ENCODE data around the gene HSPA9.
"Not testable (repeated sequence)": the region's sequence is repeated elsewhere in the genome, so short reads cannot be mapped to it uniquely, and the experiment has no call there.

Gene HSPA9

DNA sequence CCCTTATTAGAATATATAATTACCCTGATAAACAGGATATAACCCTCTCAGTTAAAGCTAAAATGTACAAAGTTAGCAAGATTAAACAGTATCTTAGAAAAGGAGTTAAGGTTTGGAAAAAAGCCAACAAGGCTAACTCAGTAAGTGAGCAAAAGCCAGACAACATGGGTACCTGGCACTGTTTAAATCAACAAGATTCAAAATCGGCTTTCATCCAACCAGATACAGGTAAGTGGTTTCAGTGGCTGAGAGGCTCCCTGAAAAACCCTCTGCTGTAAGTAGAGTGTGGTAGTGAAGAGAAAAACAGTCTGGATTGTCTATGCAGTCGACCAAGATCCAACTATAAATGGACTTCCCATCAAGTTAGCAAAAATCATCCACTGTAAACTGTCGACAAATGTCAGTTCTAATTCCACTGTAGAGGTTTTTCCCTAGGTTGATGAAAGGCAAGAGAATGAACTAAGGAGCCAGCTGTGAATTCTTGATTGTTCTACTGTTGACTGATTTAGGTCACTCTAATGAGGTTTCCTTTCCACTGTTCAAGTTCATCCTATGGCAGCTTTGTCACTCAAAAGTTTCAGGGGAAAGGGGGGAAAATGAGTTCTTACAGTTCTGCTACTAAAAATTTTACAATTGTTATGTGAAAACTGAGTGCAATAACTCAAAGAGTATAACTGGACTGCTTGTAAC lies 59.5 kb downstream of the HSPA9 start:
- H3K36me3 ChIP-seq (ENCODE audit: control insufficient read depth, low read depth, low read length), result peaks cover 79% of the 10 kb centered on the region

DNA sequence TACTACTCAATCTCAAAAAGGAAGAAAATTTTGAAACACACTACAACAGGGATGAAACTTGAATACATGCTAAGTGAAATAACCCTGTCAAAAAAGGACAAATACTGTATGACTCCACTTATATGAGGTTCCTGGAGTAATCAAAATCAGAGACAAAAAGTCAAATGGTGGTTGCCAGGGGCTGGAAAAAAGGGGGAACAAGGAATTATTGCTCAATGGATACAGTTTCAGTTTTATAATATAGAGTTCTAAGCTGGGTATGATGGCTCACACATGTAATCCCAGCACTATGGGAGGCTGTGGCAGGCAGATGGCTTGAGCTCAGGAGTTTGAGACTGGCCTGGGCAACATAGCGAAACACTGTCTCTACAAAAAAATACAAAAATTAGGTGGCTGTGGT lies 61.2 kb downstream of the HSPA9 start:
- Histone ChIP-seq H3K9me3 (ENCODE audit: control insufficient read depth, low read depth, low read length) (no peaks in the 10 kb centered on the region), H3K36me3 (ENCODE audit: control insufficient read depth, low read depth, low read length) (peaks cover 94% of the 10 kb centered on the region), H3K27ac (ENCODE audit: low read length) (no peak overlapping the region), H3K9ac (ENCODE audit: low read length) (no peak overlapping the region), H3K27me3 (ENCODE audit: control insufficient read depth, insufficient read depth, low read length) (no peaks in the 10 kb centered on the region), H3K4me1 (ENCODE audit: control insufficient read depth, low read depth, low read length) (no peaks in the 10 kb centered on the region), H3K4me3 (ENCODE audit: low read length) (no peak overlapping the region)

More for the DNA sequence above, 59.5 kb downstream of the HSPA9 start:
- Histone ChIP-seq H3K27me3 (ENCODE audit: control insufficient read depth, insufficient read depth, low read length) (no peaks in the 10 kb centered on the region), H3K27ac (ENCODE audit: low read length) (no peak overlapping the region), H3K4me1 (ENCODE audit: control insufficient read depth, low read depth, low read length) (no peaks in the 10 kb centered on the region), H3K4me3 (ENCODE audit: low read length) (no peak overlapping the region), H3K9me3 (ENCODE audit: control insufficient read depth, low read depth, low read length) (no peaks in the 10 kb centered on the region), H3K9ac (ENCODE audit: low read length) (no peak overlapping the region)

DNA sequence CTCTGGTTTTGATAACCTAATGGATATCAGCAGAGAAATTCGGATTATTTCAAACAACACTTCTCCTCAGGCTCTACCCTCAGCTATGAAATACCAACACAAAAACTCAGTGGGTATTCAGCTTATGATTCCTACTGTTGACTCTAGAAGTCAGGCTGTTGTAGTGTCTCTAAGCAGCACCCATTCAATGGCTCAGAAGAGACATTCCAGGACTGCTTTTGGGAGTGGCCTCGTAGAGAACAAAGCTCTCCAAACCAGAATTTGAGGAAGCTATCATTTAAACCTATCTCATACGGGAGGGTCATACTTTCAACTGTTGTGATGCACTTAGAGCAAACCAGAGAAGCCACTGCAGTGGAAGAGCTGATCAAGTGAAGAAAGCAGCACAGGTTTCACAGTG lies 66.2 kb downstream of the HSPA9 start:
- H3K9ac ChIP-seq (ENCODE audit: low read length), result no peak overlapping the region
- H3K36me3 ChIP-seq (ENCODE audit: control insufficient read depth, low read depth, low read length), result peaks cover 68% of the 10 kb centered on the region

DNA sequence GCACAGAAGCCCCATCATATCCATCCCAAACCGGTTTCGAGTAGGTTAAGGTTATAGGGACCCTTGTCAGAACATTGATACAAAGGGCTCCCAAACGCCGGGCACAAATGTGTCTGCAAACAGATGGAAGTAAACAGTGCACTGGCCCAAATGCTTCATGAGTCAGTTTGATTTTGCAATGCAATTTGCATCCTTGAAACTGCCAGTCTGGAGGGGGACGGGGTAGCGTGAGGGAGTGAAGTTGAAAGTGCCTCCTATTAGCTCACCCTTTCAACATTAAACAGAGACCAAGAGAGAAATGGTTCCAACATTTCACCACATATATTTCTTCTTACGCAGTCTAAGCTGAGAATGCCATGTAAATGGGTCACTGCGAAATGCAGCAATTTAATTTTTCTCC lies 67.7 kb downstream of the HSPA9 start:
- H3K27ac ChIP-seq (ENCODE audit: low read length); H3K4me3 ChIP-seq (ENCODE audit: low read length); H3K27me3 ChIP-seq (ENCODE audit: control insufficient read depth, insufficient read depth, low read length); H3K9me3 ChIP-seq (ENCODE audit: control insufficient read depth, low read depth, low read length); H3K4me1 ChIP-seq (ENCODE audit: control insufficient read depth, low read depth, low read length); H3K9ac ChIP-seq (ENCODE audit: low read length): not testable (repeated sequence)
- H3K36me3 ChIP-seq (ENCODE audit: control insufficient read depth, low read depth, low read length), result peaks cover 53% of the 10 kb centered on the region

More for the DNA sequence above, 66.2 kb downstream of the HSPA9 start:
- no peaks in the 10 kb centered on the region for H3K27me3 ChIP-seq (ENCODE audit: control insufficient read depth, insufficient read depth, low read length)
- no peaks in the 10 kb centered on the region for H3K9me3 ChIP-seq (ENCODE audit: control insufficient read depth, low read depth, low read length)
- no peak overlapping the region for H3K4me3 ChIP-seq (ENCODE audit: low read length)
- H3K27ac ChIP-seq (ENCODE audit: low read length), result no peak overlapping the region
- H3K4me1 ChIP-seq (ENCODE audit: control insufficient read depth, low read depth, low read length), result no peaks in the 10 kb centered on the region

DNA sequence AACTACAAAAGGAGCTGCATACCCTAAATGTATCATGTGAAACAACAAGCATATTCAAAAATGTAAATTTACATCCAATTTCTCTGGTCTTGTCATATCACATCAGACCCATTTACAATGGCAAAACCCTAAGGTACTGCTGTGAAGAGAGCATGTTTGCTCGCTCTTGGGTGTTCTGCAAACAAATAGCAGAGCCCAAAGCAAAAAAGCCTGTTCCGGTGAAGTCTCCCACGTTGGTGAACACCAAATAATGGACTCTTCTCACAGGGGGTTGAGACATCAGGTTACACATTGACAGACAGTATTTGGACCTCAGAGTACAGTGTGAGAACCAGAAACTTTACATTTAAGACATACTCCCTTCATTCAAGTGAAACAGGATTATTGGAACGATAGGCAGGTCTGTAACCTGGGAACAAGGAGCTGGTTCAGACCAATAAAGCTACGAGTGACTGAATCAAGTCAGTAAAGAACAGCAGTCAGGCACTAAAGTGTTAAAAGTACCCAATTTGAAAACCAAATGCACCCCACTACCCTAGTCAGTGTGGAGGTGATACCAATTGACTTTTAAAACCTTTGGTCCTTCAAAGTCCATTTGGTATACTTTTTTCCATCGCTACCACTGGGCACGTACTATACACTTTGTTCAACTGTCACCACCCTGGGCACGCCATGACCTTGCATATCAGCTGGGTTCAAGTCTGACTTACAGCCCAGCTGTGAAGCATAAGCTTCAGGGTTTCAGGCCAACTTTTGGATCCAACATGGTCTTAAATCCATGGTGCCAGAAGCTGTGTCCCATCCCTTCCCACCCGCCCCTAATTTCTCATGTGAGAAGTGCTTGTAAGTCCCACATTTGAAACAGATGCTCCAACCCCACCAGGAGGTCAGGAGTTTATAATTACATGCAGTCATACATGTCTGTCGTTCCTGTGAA lies 68.6 kb downstream of the HSPA9 start:
- no peaks in the 10 kb centered on the region for H3K27me3 ChIP-seq (ENCODE audit: control insufficient read depth, insufficient read depth, low read length)
- H3K36me3 ChIP-seq (ENCODE audit: control insufficient read depth, low read depth, low read length), result peaks cover 47% of the 10 kb centered on the region
- no peak overlapping the region for H3K27ac ChIP-seq (ENCODE audit: low read length)
- no peak overlapping the region for H3K9ac ChIP-seq (ENCODE audit: low read length)
- no peaks in the 10 kb centered on the region for H3K4me1 ChIP-seq (ENCODE audit: control insufficient read depth, low read depth, low read length)
- no peaks in the 10 kb centered on the region for H3K9me3 ChIP-seq (ENCODE audit: control insufficient read depth, low read depth, low read length)
- H3K4me3 ChIP-seq (ENCODE audit: low read length), result no peak overlapping the region

DNA sequence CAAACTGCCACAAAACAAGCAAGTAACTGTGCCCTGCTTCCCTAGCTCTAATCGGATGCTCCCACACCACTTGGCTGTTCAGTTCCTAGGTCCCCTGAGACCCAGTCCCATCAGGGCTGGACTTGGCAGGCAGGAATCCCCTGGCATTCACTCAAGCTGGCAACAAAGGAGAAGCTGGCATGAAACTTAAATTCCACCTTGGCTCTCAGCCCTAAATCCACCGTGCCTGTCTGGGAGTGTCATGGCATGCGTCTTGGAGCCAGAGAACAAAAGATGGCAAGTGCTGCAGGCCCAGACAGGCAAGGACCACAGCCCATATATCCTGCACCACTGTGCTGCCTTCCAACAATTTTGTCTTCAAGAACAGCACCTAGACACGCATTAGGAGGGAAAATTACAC lies 70.4 kb downstream of the HSPA9 start:
- H3K27ac ChIP-seq (ENCODE audit: low read length), result no peak overlapping the region
- H3K27me3 ChIP-seq (ENCODE audit: control insufficient read depth, insufficient read depth, low read length), result no peaks in the 10 kb centered on the region
- no peak overlapping the region for H3K4me3 ChIP-seq (ENCODE audit: low read length)
- no peak overlapping the region for H3K9ac ChIP-seq (ENCODE audit: low read length)
- H3K9me3 ChIP-seq (ENCODE audit: control insufficient read depth, low read depth, low read length), result no peaks in the 10 kb centered on the region
- H3K4me1 ChIP-seq (ENCODE audit: control insufficient read depth, low read depth, low read length), result no peaks in the 10 kb centered on the region
- peaks cover 30% of the 10 kb centered on the region for H3K36me3 ChIP-seq (ENCODE audit: control insufficient read depth, low read depth, low read length)
